ENCODE data around the gene QPRT.
"Not testable (repeated sequence)": the region's sequence is repeated elsewhere in the genome, so short reads cannot be mapped to it uniquely, and the experiment has no call there.

The QPRT gene

GRCh38 chr16:29663016-29663806, 15.8 kb upstream of the QPRT start, which contains the start of gene SPN:
SPN (plus strand) TSS chr16:29663247; CDS start chr16:29663729, 482 bp downstream.
- peak; percentile 75 for DNase-seq (ENCODE audit: low spot score)

- no peak for DNase-seq (ENCODE audit: low spot score)
Measured at GRCh38 chr16:29663807-29664090, 15.2 kb upstream of the QPRT start.

GRCh38 chr16:29664091-29664921, 14.7 kb upstream of the QPRT start:
- DNase-seq (ENCODE audit: low spot score), result peak; percentile 58

GRCh38 chr16:29665294-29666077, 13.5 kb upstream of the QPRT start:
- peak; percentile 33 for DNase-seq (ENCODE audit: low spot score)

- DNase-seq (ENCODE audit: low spot score), result not testable (repeated sequence)
Measured at GRCh38 chr16:29667322-29667610, 11.7 kb upstream of the QPRT start.

- DNase-seq (ENCODE audit: low spot score), result no peak
Measured at GRCh38 chr16:29667755-29668154, 11.2 kb upstream of the QPRT start.

- DNase-seq (ENCODE audit: low spot score), result no peak
Measured at GRCh38 chr16:29668267-29668666, 10.7 kb upstream of the QPRT start.

- DNase-seq (ENCODE audit: low spot score), result no peak
Measured at GRCh38 chr16:29673501-29673900, 5.5 kb upstream of the QPRT start.

GRCh38 chr16:29674188-29674587, 4.8 kb upstream of the QPRT start:
- DNase-seq (ENCODE audit: low spot score), result peak; percentile 46

GRCh38 chr16:29675811-29676643, 3.0 kb upstream of the QPRT start:
- DNase-seq (ENCODE audit: low spot score), result peak; percentile 26

GRCh38 chr16:29676989-29677785, 1.8 kb upstream of the QPRT start:
- no peak for DNase-seq (ENCODE audit: low spot score)

- DNase-seq (ENCODE audit: low spot score), result no peak
Measured at GRCh38 chr16:29680180-29680598, 1.2 kb downstream of the QPRT start.

GRCh38 chr16:29683543-29684090, 4.6 kb downstream of the QPRT start:
- DNase-seq (ENCODE audit: low spot score), result no peak

- no peak for DNase-seq (ENCODE audit: low spot score)
Measured at GRCh38 chr16:29684679-29685078, 5.7 kb downstream of the QPRT start.

GRCh38 chr16:29686740-29687332, 7.9 kb downstream of the QPRT start:
- DNase-seq (ENCODE audit: low spot score), result no peak

- DNase-seq (ENCODE audit: low spot score), result no peak
Measured at GRCh38 chr16:29687755-29688154, 8.8 kb downstream of the QPRT start.

GRCh38 chr16:29688172-29688571, 9.2 kb downstream of the QPRT start:
- no peak for DNase-seq (ENCODE audit: low spot score)

- peak; percentile 33 for DNase-seq (ENCODE audit: low spot score)
Measured at GRCh38 chr16:29689490-29690351, 10.7 kb downstream of the QPRT start.

GRCh38 chr16:29692606-29693005, 13.6 kb downstream of the QPRT start:
- not testable (repeated sequence) for DNase-seq (ENCODE audit: low spot score)
